ENCODE measurements around the gene UBE2D4.

The UBE2D4 gene

DNA sequence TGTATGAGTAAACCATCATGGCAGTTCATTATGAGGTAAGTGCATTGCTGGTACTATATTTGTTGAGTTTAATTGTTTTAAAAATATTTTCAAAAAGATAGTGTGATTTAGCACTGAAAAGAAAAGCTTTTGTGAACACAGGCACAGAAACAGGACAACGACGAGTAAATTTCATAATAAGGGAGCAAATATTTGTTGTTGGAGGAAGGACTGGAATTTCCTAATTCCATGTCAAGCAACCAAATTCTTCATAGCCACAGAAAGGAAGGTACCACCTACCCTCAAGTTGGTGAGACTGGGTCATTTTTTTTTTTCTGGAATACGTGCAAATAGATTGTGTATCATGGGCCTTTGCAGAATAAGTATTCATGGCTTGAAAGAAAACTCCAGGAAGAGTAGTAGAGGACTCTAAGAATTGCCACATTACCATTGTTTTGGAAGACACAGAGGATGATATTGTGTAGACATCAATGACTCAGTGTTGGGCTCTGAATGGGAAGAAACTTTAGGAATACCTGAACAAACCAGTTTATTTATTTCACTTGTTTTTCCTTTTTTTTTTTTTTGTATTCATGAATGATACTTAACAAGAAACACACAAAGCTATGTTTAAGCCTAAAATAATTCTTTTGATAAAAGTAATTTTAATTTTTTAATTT is 7.8 kb downstream of the UBE2D4 start:
- DNase-seq (ENCODE audit: extremely low read depth, low read depth), result no peak
- TF ChIP-seq, protein P1, sequence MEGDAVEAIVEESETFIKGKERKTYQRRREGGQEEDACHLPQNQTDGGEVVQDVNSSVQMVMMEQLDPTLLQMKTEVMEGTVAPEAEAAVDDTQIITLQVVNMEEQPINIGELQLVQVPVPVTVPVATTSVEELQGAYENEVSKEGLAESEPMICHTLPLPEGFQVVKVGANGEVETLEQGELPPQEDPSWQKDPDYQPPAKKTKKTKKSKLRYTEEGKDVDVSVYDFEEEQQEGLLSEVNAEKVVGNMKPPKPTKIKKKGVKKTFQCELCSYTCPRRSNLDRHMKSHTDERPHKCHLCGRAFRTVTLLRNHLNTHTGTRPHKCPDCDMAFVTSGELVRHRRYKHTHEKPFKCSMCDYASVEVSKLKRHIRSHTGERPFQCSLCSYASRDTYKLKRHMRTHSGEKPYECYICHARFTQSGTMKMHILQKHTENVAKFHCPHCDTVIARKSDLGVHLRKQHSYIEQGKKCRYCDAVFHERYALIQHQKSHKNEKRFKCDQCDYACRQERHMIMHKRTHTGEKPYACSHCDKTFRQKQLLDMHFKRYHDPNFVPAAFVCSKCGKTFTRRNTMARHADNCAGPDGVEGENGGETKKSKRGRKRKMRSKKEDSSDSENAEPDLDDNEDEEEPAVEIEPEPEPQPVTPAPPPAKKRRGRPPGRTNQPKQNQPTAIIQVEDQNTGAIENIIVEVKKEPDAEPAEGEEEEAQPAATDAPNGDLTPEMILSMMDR (IDR thresholded peaks at IDR 0.05; ENCODE audit: low read depth, low read length), result no peak

GRCh38 chr7:43937444-43937843 is 11.2 kb downstream of the UBE2D4 start:
- DNase-seq (ENCODE audit: extremely low read depth, low read depth), result no peak
- TF ChIP-seq, protein P1 (IDR thresholded peaks at IDR 0.05; ENCODE audit: low read depth, low read length), result no peak

GRCh38 chr7:43938892-43939482 is 12.8 kb downstream of the UBE2D4 start:
- no peak for DNase-seq (ENCODE audit: extremely low read depth, low read depth)
- TF ChIP-seq, protein P1 (IDR thresholded peaks at IDR 0.05; ENCODE audit: low read depth, low read length), result no peak

- TF ChIP-seq, protein P1 (IDR thresholded peaks at IDR 0.05; ENCODE audit: low read depth, low read length), result no peak
- DNase-seq (ENCODE audit: extremely low read depth, low read depth), result no peak
Measured at GRCh38 chr7:43942250-43942649, 16.0 kb downstream of the UBE2D4 start.

- DNase-seq (ENCODE audit: extremely low read depth, low read depth), result no peak
- TF ChIP-seq, protein P1 (IDR thresholded peaks at IDR 0.05; ENCODE audit: low read depth, low read length), result no peak; the same call in 1 of the 2 replicates
Measured at GRCh38 chr7:43942997-43943396, 16.8 kb downstream of the UBE2D4 start.

GRCh38 chr7:43943417-43944187 is 17.4 kb downstream of the UBE2D4 start:
- TF ChIP-seq, protein P1 (IDR thresholded peaks at IDR 0.05; ENCODE audit: low read depth, low read length), result no peak
- DNase-seq (ENCODE audit: extremely low read depth, low read depth), result no peak

GRCh38 chr7:43944286-43944685 is 18.1 kb downstream of the UBE2D4 start:
- DNase-seq (ENCODE audit: extremely low read depth, low read depth), result no peak
- TF ChIP-seq, protein P1 (IDR thresholded peaks at IDR 0.05; ENCODE audit: low read depth, low read length), result no peak
